ENCODE measurements around the gene RPS21. TPM values are rescaled to one million over a fixed set of nuclear protein-coding genes. Genes with fewer than 3 reads are reported as not detected.
A peak's percentile ranks its signal among the peaks of the same experiment; 100 is the strongest.

RPS21 gene
- total and polyA plus RNA-seq, 2 of the 13 experiments (the other 11 are each of a cell fraction or from before 2014, with no cell fraction given) = 2,647 to 11,063 TPM

- TF ChIP-seq ZNF407 (CRISPR knock-in tag; IDR thresholded peaks at IDR 0.05; ENCODE audit: not compliant biosample characterization) = peak; percentile 0
- no peak for TF ChIP-seq ZNF263 (CRISPR knock-in tag; IDR thresholded peaks at IDR 0.05)
- no peak for TF ChIP-seq HDAC6 (IDR thresholded peaks at IDR 0.05; ENCODE audit: low read depth, low read length)
- no peak for TF ChIP-seq PRDM10 (CRISPR knock-in tag; IDR thresholded peaks at IDR 0.05; ENCODE audit: low read depth)
- TF ChIP-seq, protein P1, sequence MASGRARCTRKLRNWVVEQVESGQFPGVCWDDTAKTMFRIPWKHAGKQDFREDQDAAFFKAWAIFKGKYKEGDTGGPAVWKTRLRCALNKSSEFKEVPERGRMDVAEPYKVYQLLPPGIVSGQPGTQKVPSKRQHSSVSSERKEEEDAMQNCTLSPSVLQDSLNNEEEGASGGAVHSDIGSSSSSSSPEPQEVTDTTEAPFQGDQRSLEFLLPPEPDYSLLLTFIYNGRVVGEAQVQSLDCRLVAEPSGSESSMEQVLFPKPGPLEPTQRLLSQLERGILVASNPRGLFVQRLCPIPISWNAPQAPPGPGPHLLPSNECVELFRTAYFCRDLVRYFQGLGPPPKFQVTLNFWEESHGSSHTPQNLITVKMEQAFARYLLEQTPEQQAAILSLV (CRISPR knock-in tag; IDR thresholded peaks at IDR 0.05; ENCODE audit: borderline replicate concordance) = 0 out of 2 replicates have a peak, but pooled peaks have one; percentile 37
- TF ChIP-seq ZNF121 (CRISPR knock-in tag; IDR thresholded peaks at IDR 0.05) = no peak
- 0 out of 2 replicates have a peak, but pooled peaks have one; percentile 35 for TF ChIP-seq ZNF746 (CRISPR knock-in tag; IDR thresholded peaks at IDR 0.05)
- no peak for TF ChIP-seq MAFG (CRISPR knock-in tag; IDR thresholded peaks at IDR 0.05)
- 0 out of 2 replicates have a peak, but pooled peaks have one; percentile 12 for TF ChIP-seq ZC3H13 (CRISPR knock-in tag; IDR thresholded peaks at IDR 0.05)
- 0 out of 2 replicates have a peak, but pooled peaks have one; percentile 37 for TF ChIP-seq ZNF280D (CRISPR knock-in tag; IDR thresholded peaks at IDR 0.05)
- TF ChIP-seq ETV6 (CRISPR knock-in tag; conservative IDR thresholded peaks at IDR 0.05) = no peak
These were observed 1.2 kb downstream of the RPS21 start (continued) for GRCh38 chr20:62387933-62388635.

Measured in HepG2 (cell line).